Thyroid gland (tissue), 4 donors: ENCODE results near the gene PIEZO2.

Experiments
- POLR2A ChIP-seq, 2 donors: fragments of 450-650 bp; IDR thresholded peaks; one replicate each; pipeline ENCODE4 v1.6.1; 2017; ENCODE audit warnings: antibody characterized with exemption in 2 of 2, mild to moderate bottlenecking in 2 of 2, moderate library complexity in 1 of 2
- TF ChIP-seq, protein P1 (sequence below), 6 experiments: fragments of 200-600 bp in 3 of 6; fragments of 450-650 bp in 3 of 6; sonication (generic) in 3 of 6; IDR thresholded peaks; one replicate each; pipeline ENCODE4 v1.5.1; 2016 to 2019; ENCODE audit warnings: antibody characterized with exemption in 6 of 6, mild to moderate bottlenecking in 2 of 6, inconsistent platforms in 1 of 6, moderate library complexity in 1 of 6

DNA sequence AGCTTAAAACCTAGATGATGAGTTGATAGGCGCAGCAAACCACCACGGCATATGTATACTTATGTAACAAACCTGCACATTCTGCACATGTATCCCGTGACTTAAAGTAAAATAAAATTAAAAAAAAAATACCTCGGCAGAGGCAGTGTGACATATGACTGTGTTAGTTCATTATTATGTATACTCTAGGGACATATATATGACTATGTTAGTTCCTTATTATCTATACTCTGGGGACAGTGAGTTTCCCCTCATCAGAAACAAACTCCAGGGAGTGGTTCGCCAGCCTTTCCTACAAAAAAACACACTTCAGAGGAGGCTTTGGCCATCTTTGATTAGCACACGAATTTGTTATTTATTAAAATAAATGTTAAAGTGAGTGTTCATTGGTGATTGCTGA is 209.5 kb downstream of the PIEZO2 start:
- TF ChIP-seq, protein P1, sequence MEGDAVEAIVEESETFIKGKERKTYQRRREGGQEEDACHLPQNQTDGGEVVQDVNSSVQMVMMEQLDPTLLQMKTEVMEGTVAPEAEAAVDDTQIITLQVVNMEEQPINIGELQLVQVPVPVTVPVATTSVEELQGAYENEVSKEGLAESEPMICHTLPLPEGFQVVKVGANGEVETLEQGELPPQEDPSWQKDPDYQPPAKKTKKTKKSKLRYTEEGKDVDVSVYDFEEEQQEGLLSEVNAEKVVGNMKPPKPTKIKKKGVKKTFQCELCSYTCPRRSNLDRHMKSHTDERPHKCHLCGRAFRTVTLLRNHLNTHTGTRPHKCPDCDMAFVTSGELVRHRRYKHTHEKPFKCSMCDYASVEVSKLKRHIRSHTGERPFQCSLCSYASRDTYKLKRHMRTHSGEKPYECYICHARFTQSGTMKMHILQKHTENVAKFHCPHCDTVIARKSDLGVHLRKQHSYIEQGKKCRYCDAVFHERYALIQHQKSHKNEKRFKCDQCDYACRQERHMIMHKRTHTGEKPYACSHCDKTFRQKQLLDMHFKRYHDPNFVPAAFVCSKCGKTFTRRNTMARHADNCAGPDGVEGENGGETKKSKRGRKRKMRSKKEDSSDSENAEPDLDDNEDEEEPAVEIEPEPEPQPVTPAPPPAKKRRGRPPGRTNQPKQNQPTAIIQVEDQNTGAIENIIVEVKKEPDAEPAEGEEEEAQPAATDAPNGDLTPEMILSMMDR (IDR thresholded peaks at IDR 0.05), result no peak
- TF ChIP-seq POLR2A (IDR thresholded peaks at IDR 0.05), result no peak
